Adrenal gland (tissue), 5 donors: Measurements from ENCODE around the gene EDNRB.

Experiments used
- POLR2A ChIP-seq, 2 donors: fragments of 450-650 bp; IDR thresholded peaks; one replicate each; pipeline ENCODE4 v1.6.1; 2017; ENCODE audit warnings: antibody characterized with exemption in 2 of 2, mild to moderate bottlenecking in 2 of 2, moderate library complexity in 1 of 2
- TF ChIP-seq, protein P1 (sequence below), 6 experiments: fragments of 450-650 bp in 4 of 6; fragments of 200-600 bp in 2 of 6; sonication (generic) in 1 of 6; IDR thresholded peaks; 1 replicate in 5 of 6; 2 replicates in 1 of 6; pipeline versions ENCODE4 v1.5.1 to v1.8.0; 2016 to 2021; ENCODE audit warnings: antibody characterized with exemption in 6 of 6, mild to moderate bottlenecking in 2 of 6, moderate library complexity in 1 of 6
- donor health status: DM: no; HTN: no; CAD: no.

DNA sequence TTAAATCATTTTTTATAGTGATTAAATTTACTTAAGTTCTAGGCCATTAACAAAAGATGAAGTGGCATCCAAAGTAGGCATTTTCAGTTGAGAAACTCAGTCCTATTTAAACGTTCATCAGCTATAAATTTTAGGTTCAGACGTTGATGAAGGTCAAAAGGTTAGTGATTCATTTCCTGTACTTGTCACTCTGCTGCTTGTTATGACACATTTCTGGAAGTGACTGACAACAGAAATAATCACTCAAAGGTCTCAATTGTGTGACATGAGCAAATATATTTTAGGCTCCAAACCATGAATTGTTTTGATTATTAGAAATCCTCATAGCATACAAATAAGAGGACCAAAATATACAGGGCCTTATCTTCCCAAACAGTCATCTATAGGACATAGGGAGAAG, 10.3 kb upstream of the EDNRB start:
- no peak for TF ChIP-seq POLR2A (IDR thresholded peaks at IDR 0.05)
- TF ChIP-seq, protein P1, sequence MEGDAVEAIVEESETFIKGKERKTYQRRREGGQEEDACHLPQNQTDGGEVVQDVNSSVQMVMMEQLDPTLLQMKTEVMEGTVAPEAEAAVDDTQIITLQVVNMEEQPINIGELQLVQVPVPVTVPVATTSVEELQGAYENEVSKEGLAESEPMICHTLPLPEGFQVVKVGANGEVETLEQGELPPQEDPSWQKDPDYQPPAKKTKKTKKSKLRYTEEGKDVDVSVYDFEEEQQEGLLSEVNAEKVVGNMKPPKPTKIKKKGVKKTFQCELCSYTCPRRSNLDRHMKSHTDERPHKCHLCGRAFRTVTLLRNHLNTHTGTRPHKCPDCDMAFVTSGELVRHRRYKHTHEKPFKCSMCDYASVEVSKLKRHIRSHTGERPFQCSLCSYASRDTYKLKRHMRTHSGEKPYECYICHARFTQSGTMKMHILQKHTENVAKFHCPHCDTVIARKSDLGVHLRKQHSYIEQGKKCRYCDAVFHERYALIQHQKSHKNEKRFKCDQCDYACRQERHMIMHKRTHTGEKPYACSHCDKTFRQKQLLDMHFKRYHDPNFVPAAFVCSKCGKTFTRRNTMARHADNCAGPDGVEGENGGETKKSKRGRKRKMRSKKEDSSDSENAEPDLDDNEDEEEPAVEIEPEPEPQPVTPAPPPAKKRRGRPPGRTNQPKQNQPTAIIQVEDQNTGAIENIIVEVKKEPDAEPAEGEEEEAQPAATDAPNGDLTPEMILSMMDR (IDR thresholded peaks at IDR 0.05), result no peak
